ENCODE data around the gene SPTB.

SPTB gene

GRCh38 chr14:64808449-64808848 lies 71.3 kb downstream of the SPTB start:
- TF ChIP-seq, protein P1, sequence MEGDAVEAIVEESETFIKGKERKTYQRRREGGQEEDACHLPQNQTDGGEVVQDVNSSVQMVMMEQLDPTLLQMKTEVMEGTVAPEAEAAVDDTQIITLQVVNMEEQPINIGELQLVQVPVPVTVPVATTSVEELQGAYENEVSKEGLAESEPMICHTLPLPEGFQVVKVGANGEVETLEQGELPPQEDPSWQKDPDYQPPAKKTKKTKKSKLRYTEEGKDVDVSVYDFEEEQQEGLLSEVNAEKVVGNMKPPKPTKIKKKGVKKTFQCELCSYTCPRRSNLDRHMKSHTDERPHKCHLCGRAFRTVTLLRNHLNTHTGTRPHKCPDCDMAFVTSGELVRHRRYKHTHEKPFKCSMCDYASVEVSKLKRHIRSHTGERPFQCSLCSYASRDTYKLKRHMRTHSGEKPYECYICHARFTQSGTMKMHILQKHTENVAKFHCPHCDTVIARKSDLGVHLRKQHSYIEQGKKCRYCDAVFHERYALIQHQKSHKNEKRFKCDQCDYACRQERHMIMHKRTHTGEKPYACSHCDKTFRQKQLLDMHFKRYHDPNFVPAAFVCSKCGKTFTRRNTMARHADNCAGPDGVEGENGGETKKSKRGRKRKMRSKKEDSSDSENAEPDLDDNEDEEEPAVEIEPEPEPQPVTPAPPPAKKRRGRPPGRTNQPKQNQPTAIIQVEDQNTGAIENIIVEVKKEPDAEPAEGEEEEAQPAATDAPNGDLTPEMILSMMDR (IDR thresholded peaks at IDR 0.05; ENCODE audit: low read depth, low read length, poor library complexity, severe bottlenecking), result no peak
- TF ChIP-seq EZH2phosphoT487 (IDR thresholded peaks at IDR 0.05; ENCODE audit: borderline replicate concordance, low read length), result no peak
- Histone ChIP-seq H3F3A (ENCODE audit: control insufficient read depth, insufficient read depth) (no peaks in the 10 kb centered on the region), H3K4me1 (ENCODE audit: control insufficient read depth, low read length) (no peaks in the 10 kb centered on the region), H3K36me3 (ENCODE audit: control insufficient read depth, low read length) (no peaks in the 10 kb centered on the region), H3K4me3 (ENCODE audit: low read length) (no peak overlapping the region), H3K79me2 (ENCODE audit: control insufficient read depth, low read length) (no peaks in the 10 kb centered on the region), H3K4me2 (ENCODE audit: low read length) (no peak overlapping the region), H3K27ac (ENCODE audit: low read depth, low read length) (no peak overlapping the region), H3K9me3 (ENCODE audit: control insufficient read depth, insufficient read depth, low read length) (no peaks in the 10 kb centered on the region), H3K27me3 (ENCODE audit: control insufficient read depth, low read length) (peaks cover 4% of the 10 kb centered on the region; the same call in 1 of the 2 replicates), H4K20me1 (ENCODE audit: control insufficient read depth, insufficient read depth, low read depth, low read length) (no peaks in the 10 kb centered on the region), H3K9me2 (replicated peaks; ENCODE audit: control insufficient read depth, low read length) (no peaks in the 10 kb centered on the region)

- peaks cover 4% of the 10 kb centered on the region; the same call in 1 of the 2 replicates for H3K27me3 ChIP-seq (ENCODE audit: control insufficient read depth, low read length)
- no peak overlapping the region for H3K27ac ChIP-seq (ENCODE audit: low read depth, low read length)
Measured at GRCh38 chr14:64807551-64807950, 72.2 kb downstream of the SPTB start.

DNA sequence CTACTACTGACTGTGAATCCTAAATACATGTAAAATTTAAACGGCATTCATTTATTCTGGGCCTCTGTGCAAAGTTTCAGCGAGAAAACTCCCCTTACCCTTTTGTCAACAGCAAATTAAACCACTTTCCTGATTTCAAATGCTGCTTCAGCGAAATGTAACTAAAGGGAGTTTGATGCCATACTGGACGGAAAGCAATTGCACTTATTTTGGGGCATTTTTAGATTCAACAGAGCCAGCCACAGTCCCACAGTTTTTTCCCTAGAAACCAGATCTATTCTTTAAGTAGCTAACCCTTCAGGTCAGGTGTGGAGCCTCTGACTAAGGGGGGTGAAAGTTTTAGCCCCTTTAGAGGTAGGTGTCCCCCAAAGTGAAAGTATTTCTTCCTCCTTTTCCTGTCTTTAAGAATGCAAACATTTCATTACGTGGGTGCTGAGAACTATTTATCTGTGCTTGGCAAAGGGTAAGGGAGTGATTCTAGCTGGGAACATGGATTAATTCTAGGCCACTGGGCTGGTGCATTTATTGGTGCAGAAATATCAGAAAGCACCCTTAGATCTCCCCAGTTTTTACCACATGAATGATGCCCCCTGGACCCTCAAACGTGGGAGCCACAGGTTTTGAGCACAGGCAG lies 72.7 kb downstream of the SPTB start:
- Histone ChIP-seq H3K9me2 (replicated peaks; ENCODE audit: control insufficient read depth, low read length) (no peaks in the 10 kb centered on the region), H3K4me3 (ENCODE audit: low read length) (no peak overlapping the region), H3K27me3 (ENCODE audit: control insufficient read depth, low read length) (peaks cover 4% of the 10 kb centered on the region; the same call in 1 of the 2 replicates), H3K9me3 (ENCODE audit: control insufficient read depth, insufficient read depth, low read length) (no peaks in the 10 kb centered on the region), H3K36me3 (ENCODE audit: control insufficient read depth, low read length) (no peaks in the 10 kb centered on the region), H3F3A (ENCODE audit: control insufficient read depth, insufficient read depth) (no peaks in the 10 kb centered on the region), H3K4me2 (ENCODE audit: low read length) (no peak overlapping the region), H3K4me1 (ENCODE audit: control insufficient read depth, low read length) (no peaks in the 10 kb centered on the region), H4K20me1 (ENCODE audit: control insufficient read depth, insufficient read depth, low read depth, low read length) (no peaks in the 10 kb centered on the region), H3K27ac (ENCODE audit: low read depth, low read length) (no peak overlapping the region), H3K79me2 (ENCODE audit: control insufficient read depth, low read length) (no peaks in the 10 kb centered on the region)
- TF ChIP-seq, protein P1 (IDR thresholded peaks at IDR 0.05; ENCODE audit: low read depth, low read length, poor library complexity, severe bottlenecking), result no peak
- TF ChIP-seq EZH2phosphoT487 (IDR thresholded peaks at IDR 0.05; ENCODE audit: borderline replicate concordance, low read length), result no peak

More at GRCh38 chr14:64807551-64807950, 72.2 kb downstream of the SPTB start:
- H3K4me1 ChIP-seq (ENCODE audit: control insufficient read depth, low read length), result no peaks in the 10 kb centered on the region
- TF ChIP-seq, protein P1 (IDR thresholded peaks at IDR 0.05; ENCODE audit: low read depth, low read length, poor library complexity, severe bottlenecking), result no peak
- no peak for TF ChIP-seq EZH2phosphoT487 (IDR thresholded peaks at IDR 0.05; ENCODE audit: borderline replicate concordance, low read length)
- H3K36me3 ChIP-seq (ENCODE audit: control insufficient read depth, low read length), result no peaks in the 10 kb centered on the region
- no peaks in the 10 kb centered on the region for H3K9me3 ChIP-seq (ENCODE audit: control insufficient read depth, insufficient read depth, low read length)
- H3K79me2 ChIP-seq (ENCODE audit: control insufficient read depth, low read length), result no peaks in the 10 kb centered on the region
- H4K20me1 ChIP-seq (ENCODE audit: control insufficient read depth, insufficient read depth, low read depth, low read length), result no peaks in the 10 kb centered on the region
- no peaks in the 10 kb centered on the region for H3F3A ChIP-seq (ENCODE audit: control insufficient read depth, insufficient read depth)
- H3K4me2 ChIP-seq (ENCODE audit: low read length), result no peak overlapping the region
- no peaks in the 10 kb centered on the region for H3K9me2 ChIP-seq (replicated peaks; ENCODE audit: control insufficient read depth, low read length)
- no peak overlapping the region for H3K4me3 ChIP-seq (ENCODE audit: low read length)

All from DOHH2 (cell line).